HG03342 (cell line): Measurements from ENCODE around the gene CST5.
"Not testable (repeated sequence)": the region's sequence is repeated elsewhere in the genome, so short reads cannot be mapped to it uniquely, and the experiment has no call there.

Source experiments
- ATAC-seq: cut with Tn5 transposase; IDR thresholded peaks from one replicate; pipeline ENCODE4 v1.9.1; 2021; ENCODE audit warnings: mild to moderate bottlenecking, moderate library complexity; ENCODE audit not compliant: unreplicated experiment

The CST5 gene

GRCh38 chr20:23856736-23857135 lies 22.8 kb downstream of the CST5 start:
- ATAC-seq: no peak

GRCh38 chr20:23856226-23856625 lies 23.3 kb downstream of the CST5 start:
- no peak for ATAC-seq

- ATAC-seq: no peak
These were observed 37.9 kb downstream of the CST5 start for GRCh38 chr20:23841693-23842092.

GRCh38 chr20:23835716-23836115 lies 43.8 kb downstream of the CST5 start:
- ATAC-seq: no peak

GRCh38 chr20:23832775-23833513 lies 46.6 kb downstream of the CST5 start:
- ATAC-seq: no peak

GRCh38 chr20:23831961-23832360 lies 47.6 kb downstream of the CST5 start:
- ATAC-seq: not testable (repeated sequence)

- ATAC-seq: no peak
These were observed 53.0 kb downstream of the CST5 start, which contains the start of gene CST2 for GRCh38 chr20:23826541-23827021. TSS of gene CST2 (minus strand) at chr20:23826729. CDS start at chr20:23826660, 69 bp downstream.
